Neural cell (in vitro differentiated cells): ENCODE results near the gene STX16. TPM values are rescaled to one million over a fixed set of nuclear protein-coding genes. Genes with fewer than 3 reads are reported as not detected.

Experiments
- H2AFZ ChIP-seq: fragments of 200-600, 300-800 bp; sonication (generic), shearing (Covaris generic); 2 replicates; pipeline ENCODE4 v1.6.0; 2014; ENCODE audit warnings: low read depth, mild to moderate bottlenecking, antibody characterized with exemption, low read length, moderate library complexity
- H3F3A ChIP-seq: fragments of 200-600 bp; shearing (Covaris generic); 2 replicates; pipeline ENCODE4 v1.6.1; 2016; ENCODE audit warnings: mild to moderate bottlenecking, moderate library complexity, mixed read lengths, antibody characterized with exemption, low read length; ENCODE audit not compliant: insufficient read depth, poor library complexity, severe bottlenecking
- H3K27ac ChIP-seq: fragments of 200-600, 300-800 bp; sonication (generic), shearing (Covaris generic); 2 replicates; pipeline ENCODE4 v1.5.1; 2014; ENCODE audit warnings: mild to moderate bottlenecking, low read length, moderate library complexity
- H3K27me3 ChIP-seq: fragments of 300-800, 200-600 bp; sonication (generic), shearing (Covaris generic); 2 replicates; pipeline ENCODE4 v1.6.0; 2014; ENCODE audit warnings: mild to moderate bottlenecking, low read depth, low read length, moderate library complexity; ENCODE audit not compliant: insufficient read depth
- H3K36me3 ChIP-seq: fragments of 300-800, 200-600 bp; sonication (generic), shearing (Covaris generic); 2 replicates; pipeline ENCODE4 v1.5.1; 2014; ENCODE audit warnings: mild to moderate bottlenecking, antibody characterized with exemption, low read length, moderate library complexity; ENCODE audit not compliant: insufficient read depth
- H3K4me2 ChIP-seq: fragments of 300-800, 200-600 bp; sonication (generic), shearing (Covaris generic); 2 replicates; pipeline ENCODE4 v1.6.0; 2014; ENCODE audit warnings: mild to moderate bottlenecking, low read length
- H3K4me3 ChIP-seq: fragments of 300-800, 200-600 bp; sonication (generic), shearing (Covaris generic); 2 replicates; pipeline ENCODE4 v1.5.1; 2014; ENCODE audit warnings: mild to moderate bottlenecking, low read length, moderate library complexity
- H3K79me2 ChIP-seq: fragments of 200-600 bp; shearing (Covaris generic); replicated peaks from 2 replicates; pipeline ENCODE4 v1.6.0; 2014; ENCODE audit warnings: mild to moderate bottlenecking, low read length, moderate library complexity; ENCODE audit not compliant: insufficient read depth
- H3K9ac ChIP-seq: fragments of 300-800, 200-600 bp; sonication (generic), shearing (Covaris generic); 2 replicates; pipeline ENCODE4 v1.6.1; 2016; ENCODE audit warnings: mild to moderate bottlenecking, low read length, mixed read lengths
- H3K9me2 ChIP-seq: fragments of 200-600 bp; shearing (Covaris generic); 2 replicates; pipeline ENCODE4 v1.6.1; 2016; ENCODE audit warnings: mild to moderate bottlenecking, low read length, mixed read lengths; ENCODE audit not compliant: insufficient read depth
- H3K9me3 ChIP-seq: fragments of 200-600, 300-800 bp; sonication (generic), shearing (Covaris generic); 2 replicates; pipeline ENCODE4 v1.6.1; 2016; ENCODE audit warnings: mild to moderate bottlenecking, mixed run types, low read length, moderate library complexity, mixed read lengths
- H4K20me1 ChIP-seq: fragments of 200-600 bp; shearing (Covaris generic); 2 replicates; pipeline ENCODE4 v1.6.1; 2016; ENCODE audit warnings: mild to moderate bottlenecking, mixed run types; ENCODE audit not compliant: insufficient read depth
- CTCF ChIP-seq: fragments of 450-650 bp; IDR thresholded peaks from 2 replicates; pipeline ENCODE4 v1.5.1; 2014; ENCODE audit warnings: antibody characterized with exemption, mild to moderate bottlenecking, moderate library complexity; ENCODE audit not compliant: poor library complexity, severe bottlenecking
- EP300 ChIP-seq: fragments of 450-650 bp; conservative IDR thresholded peaks from 2 replicates; pipeline ENCODE4 v1.6.1; 2014; ENCODE audit warnings: antibody characterized with exemption, mild to moderate bottlenecking, moderate library complexity; ENCODE audit not compliant: poor library complexity, severe bottlenecking
- EZH2 ChIP-seq: fragments of 200-600, 300-800 bp; shearing (Covaris generic), sonication (generic); IDR thresholded peaks from 2 replicates; pipeline ENCODE4 v1.6.1; 2014; ENCODE audit warnings: antibody characterized with exemption, low read length, borderline replicate concordance, mild to moderate bottlenecking; ENCODE audit not compliant: insufficient read depth, poor library complexity, severe bottlenecking
- MXI1 ChIP-seq: fragments of 450-650 bp; conservative IDR thresholded peaks from 2 replicates; pipeline ENCODE4 v1.6.1; 2014; ENCODE audit warnings: antibody characterized with exemption, mild to moderate bottlenecking; ENCODE audit not compliant: poor library complexity, severe bottlenecking
- POLR2AphosphoS5 ChIP-seq: IDR thresholded peaks from 2 replicates; pipeline ENCODE4 v1.6.1; 2012
- RAD21 ChIP-seq: fragments of 450-650 bp; conservative IDR thresholded peaks from 2 replicates; pipeline ENCODE4 v1.6.1; 2014; ENCODE audit warnings: antibody characterized with exemption, mild to moderate bottlenecking, moderate library complexity
- REST ChIP-seq: IDR thresholded peaks from 2 replicates; pipeline ENCODE4 v1.6.1; 2012; ENCODE audit warnings: borderline replicate concordance
- SMC3 ChIP-seq: fragments of 450-650 bp; conservative IDR thresholded peaks from 2 replicates; pipeline ENCODE4 v1.6.1; 2014; ENCODE audit warnings: antibody characterized with exemption, mild to moderate bottlenecking, moderate library complexity; ENCODE audit not compliant: poor library complexity
- TAF1 ChIP-seq: IDR thresholded peaks from 2 replicates; pipeline ENCODE4 v1.6.1; 2012; ENCODE audit warnings: low read depth
- polyA plus RNA-seq: library from polyadenylated mRNA; depleted of rRNA; stranded (reverse); fragments of >200 nt; gene quantifications from 2 replicates; pipeline ENCODE4 v1.2.3, GENCODE V29; 2014

The STX16 gene
- polyA plus RNA-seq, 1 donor from 2014 or later, result 120 TPM

GRCh38 chr20:58668901-58669286, 17.8 kb downstream of the STX16 start:
- Histone ChIP-seq H3F3A (no peaks in the 10 kb centered on the region), H2AFZ (no peak overlapping the region), H3K27me3 (no peaks in the 10 kb centered on the region), H4K20me1 (peaks cover 3% of the 10 kb centered on the region), H3K4me3 (no peak overlapping the region), H3K9me2 (no peaks in the 10 kb centered on the region), H3K4me2 (no peak overlapping the region), H3K9ac (no peak overlapping the region), H3K79me2 (peaks cover 5% of the 10 kb centered on the region), H3K9me3 (no peaks in the 10 kb centered on the region), H3K36me3 (peaks cover 21% of the 10 kb centered on the region), H3K27ac (no peak overlapping the region)
- no peak for TF ChIP-seq MXI1
- TF ChIP-seq POLR2AphosphoS5, result no peak
- no peak for TF ChIP-seq EZH2
- no peak for TF ChIP-seq TAF1
- no peak for TF ChIP-seq SMC3
- TF ChIP-seq CTCF, result no peak
- no peak for TF ChIP-seq EP300
- TF ChIP-seq RAD21, result no peak
- TF ChIP-seq REST, result no peak

GRCh38 chr20:58669287-58670006, 18.4 kb downstream of the STX16 start:
- peaks cover 21% of the 10 kb centered on the region for H3K36me3 ChIP-seq
- no peaks in the 10 kb centered on the region for H3F3A ChIP-seq
- peaks cover 3% of the 10 kb centered on the region for H4K20me1 ChIP-seq
- H3K9ac ChIP-seq, result no peak overlapping the region
- TF ChIP-seq REST, result no peak
- no peak for TF ChIP-seq CTCF
- no peak for TF ChIP-seq RAD21
- TF ChIP-seq POLR2AphosphoS5, result no peak
- TF ChIP-seq EP300, result no peak
- TF ChIP-seq EZH2, result no peak
- TF ChIP-seq MXI1, result no peak
- H3K79me2 ChIP-seq, result peaks cover 5% of the 10 kb centered on the region
- no peaks in the 10 kb centered on the region for H3K9me3 ChIP-seq
- H3K9me2 ChIP-seq, result no peaks in the 10 kb centered on the region
- no peak overlapping the region for H3K4me2 ChIP-seq
- no peak overlapping the region for H3K4me3 ChIP-seq
- H3K27me3 ChIP-seq, result no peaks in the 10 kb centered on the region
- no peak overlapping the region for H3K27ac ChIP-seq
- no peak overlapping the region for H2AFZ ChIP-seq
